NCI-H446 (cell line): ENCODE data around the gene KCNJ6.
"Not testable (repeated sequence)": the region's sequence is repeated elsewhere in the genome, so short reads cannot be mapped to it uniquely, and the experiment has no call there.

ENCODE experiments used
- DNase-seq, 2 experiments: peaks; one replicate each; lab custom pipeline; 2025; lab: John Stamatoyannopoulos, UW

Gene KCNJ6

DNA sequence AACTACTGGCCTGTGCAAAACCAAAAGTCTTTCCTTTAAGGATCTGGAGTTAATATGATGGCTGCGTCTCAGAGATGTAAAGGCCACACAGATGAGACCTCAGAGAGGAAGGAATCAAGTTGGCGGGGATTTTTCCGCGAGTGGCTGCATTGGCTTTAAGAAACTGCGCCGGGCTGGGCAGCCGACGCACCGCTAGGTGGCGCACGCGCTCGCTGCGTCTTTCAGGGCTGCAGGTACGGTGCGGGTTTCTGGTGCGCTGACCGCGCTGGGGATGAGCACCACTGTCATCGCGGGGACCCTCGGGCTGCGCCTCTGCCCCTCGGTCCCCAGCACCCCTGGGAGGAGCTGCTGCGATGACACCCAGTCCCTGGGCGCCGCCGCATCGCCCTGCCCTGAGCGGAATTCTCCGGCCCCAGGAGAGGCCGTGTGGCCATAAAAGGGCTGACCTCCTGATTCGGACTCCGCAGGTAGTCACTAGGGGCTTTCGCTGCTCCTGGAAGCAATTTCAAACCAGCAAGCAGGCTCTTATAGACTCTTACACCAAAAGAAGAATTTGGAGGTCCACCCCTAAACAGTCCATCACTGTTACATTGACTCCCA lies 241.0 kb downstream of the KCNJ6 start:
- DNase-seq: no peak

DNA sequence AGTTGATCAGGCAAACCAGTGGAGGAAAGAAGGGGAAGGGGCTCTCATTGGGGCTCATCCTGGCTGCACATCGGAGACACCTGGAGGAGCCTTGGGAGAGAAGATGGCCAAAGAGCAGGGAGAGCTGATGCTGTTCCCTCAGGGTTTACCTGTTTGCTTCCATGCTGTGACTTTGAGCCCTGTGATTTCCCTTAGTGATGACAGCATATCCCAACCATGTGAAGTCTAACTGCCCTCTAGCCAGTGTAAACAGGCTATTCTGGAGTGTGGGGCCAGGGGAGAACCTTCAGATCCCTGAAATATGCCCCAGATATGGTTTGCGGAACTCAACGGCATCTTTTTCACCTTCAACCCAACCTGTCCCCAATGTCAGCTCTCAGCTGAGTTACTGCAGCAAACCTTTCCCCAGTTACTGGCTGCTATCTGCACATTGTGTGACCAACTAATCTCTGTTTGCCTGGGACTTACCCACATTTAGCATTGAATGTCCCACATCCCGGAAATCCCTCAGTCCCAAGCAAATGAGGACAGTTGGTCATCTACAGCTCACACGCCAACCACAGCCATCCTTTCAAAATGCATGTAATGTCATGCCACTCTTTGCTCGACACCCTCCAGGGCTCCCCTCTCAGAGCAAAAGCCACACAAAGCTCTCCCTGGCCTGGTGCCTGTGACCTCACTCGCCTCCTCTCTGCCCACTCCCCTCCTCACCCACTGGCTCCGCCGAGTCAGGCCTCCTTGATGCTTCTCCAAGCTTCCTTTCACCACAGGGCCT lies 242.3 kb downstream of the KCNJ6 start:
- no peak for DNase-seq

DNA sequence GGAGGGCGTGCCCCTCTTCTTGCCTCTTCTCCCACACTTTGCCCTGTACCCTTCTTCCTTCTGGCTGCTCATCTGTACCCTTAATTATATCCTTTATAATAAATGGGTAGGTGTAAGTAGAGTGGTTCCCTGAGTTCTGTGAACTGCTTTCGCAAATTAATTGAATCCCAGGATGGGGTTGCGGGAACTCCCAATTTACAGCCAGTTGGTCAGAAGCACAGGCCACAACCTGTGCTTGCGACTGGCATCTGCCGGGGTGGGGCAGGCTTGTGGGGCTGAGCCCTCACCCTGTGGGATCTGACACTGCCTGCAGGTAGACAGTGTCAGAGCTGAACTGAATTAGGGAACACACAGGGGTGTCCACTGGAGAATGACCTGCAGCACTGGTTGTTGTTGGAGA lies 244.9 kb downstream of the KCNJ6 start:
- no peak for DNase-seq

- DNase-seq: no peak
Measured at GRCh38 chr21:37670883-37671282, 245.4 kb downstream of the KCNJ6 start.

GRCh38 chr21:37669249-37669648 lies 247.0 kb downstream of the KCNJ6 start:
- no peak for DNase-seq

DNA sequence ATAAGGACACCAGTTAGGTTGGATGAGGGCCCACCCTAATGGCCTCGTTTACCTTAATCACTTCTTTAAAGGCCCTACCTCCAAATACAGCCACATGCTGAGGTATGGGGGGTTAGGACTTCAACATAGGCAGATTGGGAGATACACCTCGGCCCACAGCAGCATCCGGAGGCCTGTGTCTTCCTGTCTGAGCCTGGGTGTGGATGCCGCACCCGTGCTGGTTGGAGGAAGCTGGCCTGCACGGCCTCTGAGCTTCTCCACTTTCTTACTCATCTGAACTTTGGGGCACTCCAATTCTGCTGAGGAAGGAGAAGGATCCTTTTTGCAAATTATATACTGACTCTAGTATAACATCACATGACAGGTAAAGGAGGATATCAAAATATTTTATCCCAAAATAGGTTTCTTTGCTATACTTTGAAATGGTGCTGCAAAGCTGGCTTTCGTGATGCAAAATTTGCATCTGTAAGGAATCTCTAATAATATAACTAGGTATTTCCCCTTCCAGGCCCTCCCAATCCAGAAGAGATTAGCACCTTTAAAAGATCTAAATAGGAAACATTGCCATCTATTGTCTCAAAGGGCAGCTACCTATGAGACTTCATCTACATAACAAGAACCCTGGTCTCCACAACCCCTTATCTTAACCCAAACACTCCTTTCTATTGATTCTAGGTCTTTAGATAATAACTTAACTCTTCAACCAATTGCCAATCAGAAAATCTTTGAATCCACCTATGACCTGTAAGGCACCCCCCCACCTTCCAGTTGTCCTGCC lies 247.6 kb downstream of the KCNJ6 start:
- no peak for DNase-seq

- DNase-seq: no peak
Measured at GRCh38 chr21:37667380-37667779, 248.9 kb downstream of the KCNJ6 start.

- DNase-seq: no peak
Measured at GRCh38 chr21:37665230-37666024, 250.8 kb downstream of the KCNJ6 start.

DNA sequence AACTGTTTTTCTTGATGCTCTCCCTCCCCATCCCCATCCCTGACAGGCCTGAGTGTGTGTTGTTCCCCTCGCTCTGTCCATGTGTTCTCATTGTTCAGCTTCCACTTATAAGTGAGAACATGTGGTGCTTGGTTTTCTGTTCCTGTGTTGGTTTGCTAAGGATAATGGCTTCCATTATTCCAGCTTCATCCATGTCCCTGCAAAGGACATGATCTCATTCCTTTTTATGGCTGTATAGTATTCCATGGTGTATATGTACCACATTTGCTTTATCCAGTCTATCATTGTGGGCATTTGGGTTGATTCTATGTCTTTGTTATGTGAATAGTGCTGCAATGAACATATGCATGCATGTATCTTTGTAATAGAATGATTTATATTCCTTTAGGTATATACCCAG lies 254.0 kb downstream of the KCNJ6 start:
- DNase-seq: not testable (repeated sequence)

- no peak for DNase-seq
Measured at GRCh38 chr21:37660709-37661108, 255.5 kb downstream of the KCNJ6 start.

- no peak for DNase-seq
Measured at GRCh38 chr21:37659874-37660273, 256.4 kb downstream of the KCNJ6 start.

DNA sequence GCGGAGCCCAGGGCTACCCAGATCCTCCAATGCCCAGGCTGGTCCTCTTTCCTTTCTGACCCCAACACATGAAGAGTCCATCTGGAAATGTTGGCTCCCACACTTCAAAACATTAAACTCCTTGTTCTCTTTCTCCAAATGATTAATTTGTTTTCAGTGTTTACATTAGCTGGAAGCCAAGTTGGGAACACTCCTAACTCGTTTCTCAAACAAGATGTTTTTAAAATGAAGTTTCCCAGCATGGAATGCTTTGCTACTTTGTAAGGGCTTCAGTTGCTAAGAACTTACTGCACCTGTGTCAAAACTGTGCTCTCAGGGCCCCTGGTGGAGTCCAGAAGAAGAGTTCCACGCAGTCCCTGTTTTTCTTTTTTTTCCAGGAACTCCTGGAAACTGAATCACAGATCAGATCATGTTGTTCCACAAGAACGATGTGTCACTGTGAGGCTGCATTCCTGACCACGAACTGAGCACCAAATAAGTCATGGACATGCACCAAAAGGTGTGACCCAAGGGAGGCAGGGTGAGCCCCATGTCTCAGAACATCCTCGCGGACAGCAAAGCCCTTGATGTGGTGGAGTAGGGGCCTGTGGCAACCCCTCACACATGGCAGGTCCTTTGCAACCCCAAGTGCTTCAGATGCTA lies 257.3 kb downstream of the KCNJ6 start:
- DNase-seq: peak in 1 of 2 experiments; percentile 38

- no peak for DNase-seq
Measured at GRCh38 chr21:37658121-37658816, 258.0 kb downstream of the KCNJ6 start.

DNA sequence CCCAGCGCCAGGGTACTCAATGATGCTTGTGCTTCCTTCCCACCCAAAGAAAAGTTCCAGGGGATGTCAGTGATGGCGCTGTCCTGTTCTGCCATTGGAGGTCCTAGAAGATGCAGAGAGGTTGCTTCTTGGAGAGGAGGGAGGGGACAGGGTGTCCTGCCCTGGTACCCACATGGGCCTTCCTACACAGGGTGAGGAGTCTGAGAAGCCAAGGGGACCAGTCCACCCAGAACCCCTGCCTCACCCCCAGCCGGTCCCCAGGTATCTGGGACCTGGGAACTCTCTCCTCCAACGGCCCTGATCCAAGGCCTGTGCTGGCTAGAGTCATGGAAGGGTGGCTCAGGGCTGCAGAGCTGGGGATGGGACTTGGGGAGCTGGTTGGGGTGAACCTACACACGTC lies 259.4 kb downstream of the KCNJ6 start:
- no peak for DNase-seq

DNA sequence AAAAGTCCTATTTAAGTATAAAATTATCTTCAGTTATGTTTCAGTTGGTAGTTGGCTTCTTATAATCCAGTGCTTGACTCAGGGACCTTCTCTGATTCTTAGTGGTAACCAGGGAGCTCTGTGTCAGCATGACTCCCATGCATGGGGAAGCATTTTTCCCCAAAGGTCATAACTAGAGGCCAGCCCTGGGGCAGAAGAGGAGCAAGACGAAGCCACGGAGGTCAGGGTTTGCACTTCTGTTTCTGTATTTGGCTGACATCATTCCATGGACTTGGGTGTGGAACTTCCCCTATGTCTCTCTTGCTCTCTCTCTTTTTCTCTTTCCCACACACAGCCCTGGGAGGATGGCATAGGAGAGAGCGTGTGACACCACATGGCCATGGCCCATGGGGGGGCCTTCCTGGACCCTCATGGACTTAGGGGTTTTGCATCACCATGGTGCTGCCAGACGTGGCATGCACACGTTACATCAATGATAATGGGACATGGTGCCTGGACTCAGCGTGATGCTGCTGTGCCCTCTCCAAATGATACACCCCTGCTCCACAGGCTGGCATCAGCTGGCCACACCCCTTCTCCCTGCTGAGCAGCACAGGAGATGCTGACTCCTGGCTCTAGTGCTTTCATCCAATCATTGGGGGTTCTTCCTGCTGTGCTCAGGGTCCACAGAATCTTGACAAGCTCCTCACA lies 260.5 kb downstream of the KCNJ6 start:
- no peak for DNase-seq

DNA sequence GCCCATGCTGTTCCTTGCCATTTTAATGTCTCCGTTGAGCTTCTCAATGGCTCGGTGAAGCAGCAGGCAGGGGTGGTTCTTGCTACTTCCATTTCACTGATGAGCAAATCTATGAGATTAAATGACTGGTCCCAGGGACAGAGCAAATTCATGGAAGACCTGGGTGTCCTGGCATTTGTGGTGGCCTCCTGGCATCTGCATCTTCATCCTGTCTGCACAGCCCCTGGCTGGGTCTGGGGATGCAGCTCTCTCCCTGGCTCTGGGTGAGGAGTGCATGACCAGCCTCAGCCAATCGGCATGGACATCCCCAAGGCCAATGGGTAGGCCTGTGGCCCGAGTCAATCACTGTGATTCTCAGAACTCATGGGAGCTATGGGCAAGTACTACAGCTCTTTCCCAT lies 261.7 kb downstream of the KCNJ6 start:
- DNase-seq: no peak

GRCh38 chr21:37653201-37653600 lies 263.1 kb downstream of the KCNJ6 start:
- DNase-seq: no peak

GRCh38 chr21:37647781-37648180 lies 268.5 kb downstream of the KCNJ6 start:
- DNase-seq: no peak

- not testable (repeated sequence) for DNase-seq
Measured at GRCh38 chr21:37646761-37647160, 269.5 kb downstream of the KCNJ6 start.

DNA sequence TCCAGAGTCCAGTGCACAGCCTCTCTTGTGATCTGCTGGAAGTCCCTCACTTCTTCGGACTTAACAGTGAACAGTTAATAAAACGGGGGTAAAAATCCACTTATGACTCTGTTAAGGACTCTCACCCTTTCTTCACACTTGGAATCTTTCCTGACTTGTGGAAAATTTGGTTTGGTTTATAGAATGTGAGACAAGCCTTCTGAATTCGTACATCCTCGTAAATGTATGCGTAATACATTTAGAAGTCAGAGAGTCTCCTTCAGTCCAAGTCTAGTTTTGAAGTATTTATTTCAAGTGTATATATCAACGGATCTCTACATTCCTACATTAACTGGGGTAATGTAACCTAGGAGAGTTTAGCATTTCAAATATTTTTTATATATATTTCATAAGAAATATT lies 270.4 kb downstream of the KCNJ6 start:
- no peak for DNase-seq
